ENCODE measurements around the gene ZNF132.

ZNF132 gene

GRCh38 chr19:58466089-58466759 is 26.3 kb upstream of the ZNF132 start:
- TF ChIP-seq SIN3A (IDR thresholded peaks at IDR 0.05; ENCODE audit: borderline replicate concordance, insufficient read depth, low read length) (no peak), POLR2AphosphoS5 (IDR thresholded peaks at IDR 0.05; ENCODE audit: low read depth, low read length) (no peak), FOXP2 (optimal IDR thresholded peaks at IDR 0.05; ENCODE audit: borderline replicate concordance, extremely low read depth, extremely low read length, insufficient read depth) (no peak), REST (IDR thresholded peaks at IDR 0.05; ENCODE audit: insufficient read depth in 1 of 2, low read depth in 2 of 2, low read length in 2 of 2) (no peak), TAF1 (IDR thresholded peaks at IDR 0.05; ENCODE audit: borderline replicate concordance, insufficient read depth, low read length) (no peak)

DNA sequence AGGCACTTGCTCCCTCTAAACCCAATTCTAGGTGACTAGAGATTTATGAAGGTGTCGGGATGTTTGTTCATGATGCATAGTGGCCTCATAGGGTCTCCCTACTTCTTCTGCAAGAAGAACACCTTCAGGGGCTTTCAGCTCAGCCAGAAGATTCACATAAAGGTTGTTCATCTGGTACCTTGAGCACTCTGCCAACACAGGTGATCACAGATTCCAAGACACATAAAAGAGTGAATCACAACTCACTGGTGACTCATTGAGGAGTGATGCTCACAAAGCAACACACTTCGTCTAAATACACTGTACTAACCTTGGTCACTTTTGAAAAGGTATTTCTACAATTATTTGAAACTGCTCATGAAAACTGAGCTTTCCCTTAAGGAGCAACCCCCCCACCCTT is 20.1 kb upstream of the ZNF132 start:
- TF ChIP-seq FOXP2 (optimal IDR thresholded peaks at IDR 0.05; ENCODE audit: borderline replicate concordance, extremely low read depth, extremely low read length, insufficient read depth): no peak

DNA sequence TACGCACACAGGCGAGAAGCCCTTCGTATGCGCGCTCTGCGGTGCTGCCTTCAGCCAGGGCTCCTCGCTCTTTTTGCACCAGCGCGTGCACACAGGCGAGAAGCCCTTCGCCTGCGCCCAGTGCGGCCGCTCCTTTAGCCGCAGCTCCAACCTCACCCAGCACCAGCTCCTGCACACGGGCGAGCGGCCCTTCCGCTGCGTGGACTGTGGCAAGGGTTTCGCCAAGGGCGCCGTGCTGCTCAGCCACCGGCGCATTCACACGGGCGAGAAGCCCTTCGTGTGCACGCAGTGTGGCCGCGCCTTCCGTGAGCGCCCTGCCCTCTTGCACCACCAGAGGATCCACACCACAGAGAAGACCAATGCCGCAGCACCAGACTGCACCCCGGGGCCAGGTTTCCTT is 16.2 kb upstream of the ZNF132 start:
- no peak for TF ChIP-seq SIN3A (IDR thresholded peaks at IDR 0.05; ENCODE audit: borderline replicate concordance, insufficient read depth, low read length)

DNA sequence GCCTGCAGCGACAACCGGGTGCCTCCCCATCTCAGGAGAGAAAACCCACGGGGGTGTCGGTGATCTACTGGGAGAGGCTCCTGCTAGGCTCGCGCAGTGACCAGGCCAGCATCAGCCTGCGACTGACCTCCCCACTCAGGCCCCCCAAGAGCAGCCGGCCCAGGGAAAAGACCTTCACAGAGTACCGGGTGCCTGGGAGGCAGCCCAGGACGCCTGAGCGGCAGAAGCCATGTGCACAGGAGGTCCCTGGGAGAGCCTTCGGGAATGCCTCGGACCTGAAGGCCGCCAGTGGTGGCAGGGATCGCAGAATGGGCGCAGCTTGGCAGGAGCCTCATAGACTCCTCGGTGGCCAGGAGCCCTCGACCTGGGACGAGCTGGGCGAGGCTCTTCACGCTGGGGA is 15.4 kb upstream of the ZNF132 start:
- no peak for TF ChIP-seq TAF1 (IDR thresholded peaks at IDR 0.05; ENCODE audit: borderline replicate concordance, insufficient read depth, low read length)
- TF ChIP-seq POLR2AphosphoS5 (IDR thresholded peaks at IDR 0.05; ENCODE audit: low read depth, low read length): no peak
- no peak for TF ChIP-seq SIN3A (IDR thresholded peaks at IDR 0.05; ENCODE audit: borderline replicate concordance, insufficient read depth, low read length)

GRCh38 chr19:58453743-58454142 is 13.8 kb upstream of the ZNF132 start:
- TF ChIP-seq FOXP2 (optimal IDR thresholded peaks at IDR 0.05; ENCODE audit: borderline replicate concordance, extremely low read depth, extremely low read length, insufficient read depth) (no peak), SIN3A (IDR thresholded peaks at IDR 0.05; ENCODE audit: borderline replicate concordance, insufficient read depth, low read length) (no peak), REST (IDR thresholded peaks at IDR 0.05; ENCODE audit: insufficient read depth in 1 of 2, low read depth in 2 of 2, low read length in 2 of 2) (no peak), TAF1 (IDR thresholded peaks at IDR 0.05; ENCODE audit: borderline replicate concordance, insufficient read depth, low read length) (no peak), POLR2AphosphoS5 (IDR thresholded peaks at IDR 0.05; ENCODE audit: low read depth, low read length) (no peak)

DNA sequence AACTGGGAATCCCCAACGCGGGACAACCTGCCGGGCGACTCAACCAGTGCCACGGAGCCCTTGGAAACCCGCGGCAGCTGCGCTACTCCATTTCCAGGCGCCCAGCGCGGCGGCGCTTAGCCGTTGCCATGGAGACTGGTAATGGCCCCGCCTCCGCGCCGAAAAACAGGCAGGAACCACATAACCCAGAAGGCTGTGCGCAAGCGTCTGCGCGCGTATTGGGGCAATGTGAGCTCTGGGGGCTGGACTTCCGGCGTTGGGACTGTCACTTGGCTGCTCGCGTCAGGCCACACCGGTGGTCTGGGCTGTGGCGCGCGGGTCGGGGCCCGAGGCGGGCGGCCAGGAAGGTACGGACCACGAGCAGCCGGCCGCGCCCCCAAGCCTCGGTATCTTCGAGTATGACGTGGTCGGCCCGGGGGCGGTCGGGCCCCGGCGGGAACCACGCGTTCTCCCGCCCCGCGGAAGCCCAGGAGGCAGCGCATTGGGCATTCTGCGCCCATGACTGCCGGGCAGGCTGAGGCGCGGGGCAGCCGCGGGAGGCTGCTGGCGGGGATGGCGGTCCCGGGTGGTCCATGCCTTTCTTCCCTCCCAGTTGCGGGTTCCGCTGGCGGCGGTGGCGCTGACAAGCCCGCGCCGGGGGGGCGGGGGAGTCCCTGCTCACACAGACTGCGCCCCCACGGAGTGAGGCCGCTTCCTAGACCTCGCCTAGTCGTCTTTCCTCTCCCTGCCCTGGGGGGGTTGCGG is 11.6 kb upstream of the ZNF132 start, which contains the start of gene ZNF324B:
TSS of gene ZNF324B (plus strand) at position 265 of the 744 bp plus-strand sequence. CDS start 2,080 bp downstream, outside the sequence.
- TF ChIP-seq SIN3A (IDR thresholded peaks at IDR 0.05; ENCODE audit: borderline replicate concordance, insufficient read depth, low read length) (no peak), REST (IDR thresholded peaks at IDR 0.05; ENCODE audit: insufficient read depth in 1 of 2, low read depth in 2 of 2, low read length in 2 of 2) (0 out of 4 replicates have a peak, but pooled peaks of 1 of the 2 experiments have one; percentile 28), TAF1 (IDR thresholded peaks at IDR 0.05; ENCODE audit: borderline replicate concordance, insufficient read depth, low read length) (0 out of 2 replicates have a peak, but pooled peaks have one; percentile 51), FOXP2 (optimal IDR thresholded peaks at IDR 0.05; ENCODE audit: borderline replicate concordance, extremely low read depth, extremely low read length, insufficient read depth) (peak; percentile 83), POLR2AphosphoS5 (IDR thresholded peaks at IDR 0.05; ENCODE audit: low read depth, low read length) (peak; percentile 83)

Measured in PFSK-1 (cell line).